Cardiac fibroblast (primary cell): Measurements from ENCODE around the gene FKBP1B.
A peak's percentile ranks its signal among the peaks of the same experiment; 100 is the strongest.

Source experiments
- DNase-seq, 2 donors: peaks; one replicate each; pipeline versions ENCODE4 v3.0.0 to v3.0.0-alpha.2; 2010; ENCODE audit warnings: low read depth in 2 of 2
- H3K4me3 ChIP-seq, 2 donors: replicated peaks in 1 of 2; 1 replicate in 1 of 2; 2 replicates in 1 of 2; pipeline ENCODE4 v1.5.1; 2011; ENCODE audit warnings: low read depth in 2 of 2, low read length in 2 of 2, mild to moderate bottlenecking in 2 of 2, moderate library complexity in 1 of 2
- CTCF ChIP-seq: IDR thresholded peaks from one replicate; pipeline ENCODE4 v1.5.1; 2011; ENCODE audit warnings: low read depth, mild to moderate bottlenecking, low read length, inconsistent platforms

Gene FKBP1B

GRCh38 chr2:24017711-24018110, 31.8 kb upstream of the FKBP1B start:
- H3K4me3 ChIP-seq, result no peak overlapping the region
- DNase-seq, result no peak
- TF ChIP-seq CTCF, result no peak

GRCh38 chr2:24018241-24018640, 31.3 kb upstream of the FKBP1B start:
- H3K4me3 ChIP-seq, result no peak overlapping the region
- DNase-seq, result no peak
- TF ChIP-seq CTCF, result no peak

GRCh38 chr2:24019729-24020128, 29.8 kb upstream of the FKBP1B start:
- no peak for TF ChIP-seq CTCF
- no peak for DNase-seq

GRCh38 chr2:24020244-24020643, 29.3 kb upstream of the FKBP1B start:
- no peak overlapping the region for H3K4me3 ChIP-seq
- DNase-seq, result no peak
- TF ChIP-seq CTCF, result no peak

More at GRCh38 chr2:24019729-24020128, 29.8 kb upstream of the FKBP1B start:
- no peak overlapping the region for H3K4me3 ChIP-seq

- DNase-seq, result no peak
- peak; percentile 33 for TF ChIP-seq CTCF
- H3K4me3 ChIP-seq, result no peak overlapping the region
Measured at GRCh38 chr2:24021122-24021998, 28.2 kb upstream of the FKBP1B start.

GRCh38 chr2:24022324-24022974, 27.1 kb upstream of the FKBP1B start:
- no peak for TF ChIP-seq CTCF
- no peak for DNase-seq
- H3K4me3 ChIP-seq, result no peak overlapping the region
